ENCODE data around the gene NPPC. TPM values are rescaled to one million over a fixed set of nuclear protein-coding genes. Genes with fewer than 3 reads are reported as not detected.

The NPPC gene
- total and polyA plus RNA-seq, 2 of the 8 experiments (the other 6 are each of a cell fraction or from before 2014, with no cell fraction given) = 1.3 to 4.7 TPM

GRCh38 chr2:231957913-231958763 is 31.9 kb upstream of the NPPC start:
- H3K23ac ChIP-seq (ENCODE audit: insufficient read length) = no peak overlapping the region
- peaks cover 0 to 6% of the 10 kb centered on the region in 2 experiments; a peak in 2 of 4 replicates for H3K79me2 ChIP-seq (ENCODE audit: control insufficient read depth in 1 of 2, insufficient read depth in 2 of 2, low read length in 2 of 2)
- peaks cover 0 to 4% (median 1%) of the 10 kb centered on the region in 4 experiments; a peak in 2 of 7 replicates for H3K4me1 ChIP-seq (replicated peaks in 1 of 4; ENCODE audit: control insufficient read depth in 3 of 4, insufficient read depth in 4 of 4, low read length in 3 of 4)
- H3K18ac ChIP-seq (ENCODE audit: extremely low read depth, low read length) = no peak overlapping the region
- no peak overlapping the region for H2BK5ac ChIP-seq (ENCODE audit: low read depth, low read length)
- H3K4me3 ChIP-seq (ENCODE audit: extremely low read depth in 1 of 4, insufficient read depth in 2 of 4, low read depth in 3 of 4, low read length in 4 of 4) = no peak overlapping the region
- no peaks in the 10 kb centered on the region for H3K9me3 ChIP-seq (ENCODE audit: insufficient read depth in 2 of 2, low read depth in 1 of 2, low read length in 1 of 2)
- H3K4me2 ChIP-seq (ENCODE audit: insufficient read depth in 1 of 2, low read depth in 2 of 2, low read length in 2 of 2) = no peak overlapping the region
- DNase-seq (ENCODE audit: low read depth in 1 of 2, low spot score in 2 of 2) = no peak
- H2AFZ ChIP-seq (ENCODE audit: low read length) = no peak overlapping the region
- no peak overlapping the region for H2BK15ac ChIP-seq (ENCODE audit: low read length)
- WGBS, 2 experiments (ENCODE audit: extremely low coverage in 1 of 2, insufficient coverage in 1 of 2, insufficient read length in 1 of 2, insufficient replicate concordance in 2 of 2, low coverage in 1 of 2, low lambda C conversion rate in 2 of 2, missing lambda C conversion rate in 1 of 2) = 82% methylated on average over 4 of the region's 4 CpGs; no CpG with 5 or more reads in 1 of the 2 experiments
- no peak overlapping the region for H3K56ac ChIP-seq (replicated peaks; ENCODE audit: insufficient read length, low read depth, low read length)
- no peak overlapping the region for H2BK12ac ChIP-seq (ENCODE audit: low read depth, low read length)
- H2AK5ac ChIP-seq (ENCODE audit: low read depth, low read length) = no peak overlapping the region
- H3K27ac ChIP-seq (ENCODE audit: low read depth, low read length) = no peak overlapping the region
- no peak overlapping the region for H2BK120ac ChIP-seq (replicated peaks; ENCODE audit: low read depth, low read length)
- no peak overlapping the region for H3K4ac ChIP-seq (replicated peaks; ENCODE audit: insufficient read length, low read depth, low read length)
- no peak for TF ChIP-seq NANOG (IDR thresholded peaks at IDR 0.05; ENCODE audit: insufficient read depth, low read depth, low read length, poor library complexity, severe bottlenecking)
- TF ChIP-seq GTF2F1 (IDR thresholded peaks at IDR 0.05; ENCODE audit: borderline replicate concordance, low read depth, low read length) = no peak
- TF ChIP-seq CHD2 (IDR thresholded peaks at IDR 0.05; ENCODE audit: low read length) = no peak
- TF ChIP-seq BRCA1 (IDR thresholded peaks at IDR 0.05; ENCODE audit: low read depth, low read length) = no peak
- no peak for TF ChIP-seq TBP (IDR thresholded peaks at IDR 0.05; ENCODE audit: low read depth, low read length)
- TF ChIP-seq EP300 (IDR thresholded peaks at IDR 0.05; ENCODE audit: borderline replicate concordance in 1 of 2, low read depth in 2 of 2, low read length in 2 of 2) = no peak
- no peak for TF ChIP-seq SIRT6 (IDR thresholded peaks at IDR 0.05; ENCODE audit: low read length)
- TF ChIP-seq SIX5 (IDR thresholded peaks at IDR 0.05; ENCODE audit: low read depth, low read length) = no peak
- no peak for TF ChIP-seq BACH1 (IDR thresholded peaks at IDR 0.05; ENCODE audit: low read length)
- TF ChIP-seq CEBPB (IDR thresholded peaks at IDR 0.05; ENCODE audit: low read depth, low read length) = no peak
- no peak for TF ChIP-seq ASH2L (IDR thresholded peaks at IDR 0.05; ENCODE audit: low read length)
- TF ChIP-seq TCF12 (IDR thresholded peaks at IDR 0.05; ENCODE audit: low read depth, low read length) = no peak
- no peak for TF ChIP-seq SUZ12 (IDR thresholded peaks at IDR 0.05; ENCODE audit: low read length)
- H3K36me3 ChIP-seq (ENCODE audit: control insufficient read depth in 2 of 4, insufficient read depth in 4 of 4, low read length in 3 of 4) = no peaks in the 10 kb centered on the region
- no peaks in the 10 kb centered on the region for H4K20me1 ChIP-seq (replicated peaks in 1 of 2; ENCODE audit: control insufficient read depth in 1 of 2, insufficient read depth in 2 of 2, low read length in 2 of 2)
- H2BK20ac ChIP-seq (ENCODE audit: low read length) = no peak overlapping the region
- no peak overlapping the region for H3K14ac ChIP-seq (ENCODE audit: insufficient read length)
- H4K91ac ChIP-seq (replicated peaks; ENCODE audit: insufficient read length, low read length) = no peak overlapping the region
- no peak overlapping the region for H4K5ac ChIP-seq (ENCODE audit: insufficient read length, low read depth, low read length)
- POLR2A ChIA-PET (ENCODE audit: partially characterized antibody) = no interaction called here
- no peak for FAIRE-seq
- no peak overlapping the region for H4K8ac ChIP-seq (ENCODE audit: extremely low read depth, insufficient read depth, low read length)
- no peak overlapping the region for H3K9ac ChIP-seq (replicated peaks in 1 of 4; ENCODE audit: extremely low read depth in 1 of 4, low read depth in 3 of 4, low read length in 3 of 4)
- CTCF ChIA-PET (ENCODE audit: partially characterized antibody) = interaction anchor here (0.6 to 1.2 kb wide), 2 partner anchors 22 to 133 kb away, joined by 3 read pairs; no protein-coding TSS in a partner anchor
- no peaks in the 10 kb centered on the region for H3K79me1 ChIP-seq (ENCODE audit: low read depth, low read length)
- H3K27me3 ChIP-seq (replicated peaks in 1 of 4; ENCODE audit: control insufficient read depth in 3 of 4, extremely low read depth in 1 of 4, insufficient read depth in 3 of 4, low read length in 3 of 4) = peaks cover 0 to 3% (median 0%) of the 10 kb centered on the region in 4 experiments; a peak in 1 of 7 replicates
- peaks cover 7% of the 10 kb centered on the region; the same call in 1 of the 2 replicates for H3K23me2 ChIP-seq (ENCODE audit: low read depth, low read length)

All from H1 (cell line).